SH-SY5Y (cell line): ENCODE results near the gene TNFSF15.

Experiments used
- GATA2 ChIP-seq: IDR thresholded peaks from 2 replicates; pipeline ENCODE4 v1.6.1; 2011; ENCODE audit warnings: mild to moderate bottlenecking, low read depth, low read length
- GATA3 ChIP-seq: IDR thresholded peaks from 2 replicates; pipeline ENCODE4 v1.6.1; 2011; ENCODE audit warnings: low read depth, mild to moderate bottlenecking, low read length, moderate library complexity

DNA sequence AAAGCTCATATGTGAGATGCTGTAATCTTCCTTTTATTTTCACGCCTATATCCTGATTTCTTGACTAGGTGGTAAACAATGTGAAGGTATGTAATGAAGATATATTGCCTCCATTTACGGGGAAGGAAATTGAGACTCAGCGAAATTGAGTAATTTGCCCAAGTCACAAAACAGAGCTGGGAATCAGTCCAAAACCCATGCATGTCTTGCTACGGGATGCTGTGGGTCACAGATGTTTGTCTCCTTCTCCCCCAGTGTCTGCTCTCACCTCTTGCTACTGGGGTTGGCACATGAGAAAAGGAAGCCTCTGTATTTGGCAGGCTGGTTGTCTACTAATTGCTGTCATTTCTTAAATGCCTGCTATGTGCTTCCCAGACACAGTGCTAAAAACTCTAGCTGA is 70.1 kb downstream of the TNFSF15 start:
- TF ChIP-seq GATA2 = no peak
- TF ChIP-seq GATA3 = no peak
